Left cardiac atrium (tissue), 4 donors: ENCODE measurements around the gene THAP4. TPM values are rescaled to one million over a fixed set of nuclear protein-coding genes. Genes with fewer than 3 reads are reported as not detected.

ENCODE experiments used
- ATAC-seq, 2 donors: fragments of 200-7000 bp; cut with Tn5 transposase; one replicate each; pipeline ENCODE4 v1.9.1; 2020; ENCODE audit warnings: mild to moderate bottlenecking in 2 of 2, moderate library complexity in 2 of 2
- DNase-seq: peaks from one replicate; pipeline ENCODE4 v3.0.0-alpha.2; 2020
- intact Hi-C, 2 donors: fragments of 100-400 bp; cut with DNase I; formaldehyde crosslinking; loops; one replicate each; pipeline versions ENCODE4 v1.14.1 to v1.15.1; 2022 to 2023
- total RNA-seq, 2 donors: library from RNA; stranded (reverse); fragmentation: NEBNext Ultra II Directional; extraction: Animal tissue kit (Norgen Biotek cat#: 25700); gene quantifications; one replicate each; pipeline ENCODE4 v1.2.1, GENCODE V29; 2021
- donor health status: DM: no; HTN: yes; CAD: no.
- donor health status: DM: no; HTN: yes; CAD: no; lungs with severe emphysema.
- donor health status: DM: yes; HTN: yes; CAD: no.
- donor health status: Dilated cardiomyopathy.

THAP4 gene
- total RNA-seq, 2 donors from 2014 or later = 73.3 to 74.4 TPM

GRCh38 chr2:241617431-241618154 lies 19.4 kb downstream of the THAP4 start:
- ATAC-seq (peak; percentile 41 to 45), DNase-seq (peak; percentile 59)
- intact Hi-C loops = no loop called here

- DNase-seq (no peak), ATAC-seq (peak; percentile 15 to 25)
- intact Hi-C loops = no loop called here
Measured at GRCh38 chr2:241616168-241617125, 20.5 kb downstream of the THAP4 start.

- ATAC-seq (no peak), DNase-seq (no peak)
- intact Hi-C loops = no loop called here
Measured at GRCh38 chr2:241615522-241616052, 21.4 kb downstream of the THAP4 start.

GRCh38 chr2:241615041-241615440 lies 21.9 kb downstream of the THAP4 start:
- no peak for DNase-seq
- ATAC-seq = no peak
- intact Hi-C loops = no loop called here

GRCh38 chr2:241613017-241613780 lies 23.8 kb downstream of the THAP4 start:
- intact Hi-C loops = no loop called here
- no peak for DNase-seq
- no peak for ATAC-seq

DNA sequence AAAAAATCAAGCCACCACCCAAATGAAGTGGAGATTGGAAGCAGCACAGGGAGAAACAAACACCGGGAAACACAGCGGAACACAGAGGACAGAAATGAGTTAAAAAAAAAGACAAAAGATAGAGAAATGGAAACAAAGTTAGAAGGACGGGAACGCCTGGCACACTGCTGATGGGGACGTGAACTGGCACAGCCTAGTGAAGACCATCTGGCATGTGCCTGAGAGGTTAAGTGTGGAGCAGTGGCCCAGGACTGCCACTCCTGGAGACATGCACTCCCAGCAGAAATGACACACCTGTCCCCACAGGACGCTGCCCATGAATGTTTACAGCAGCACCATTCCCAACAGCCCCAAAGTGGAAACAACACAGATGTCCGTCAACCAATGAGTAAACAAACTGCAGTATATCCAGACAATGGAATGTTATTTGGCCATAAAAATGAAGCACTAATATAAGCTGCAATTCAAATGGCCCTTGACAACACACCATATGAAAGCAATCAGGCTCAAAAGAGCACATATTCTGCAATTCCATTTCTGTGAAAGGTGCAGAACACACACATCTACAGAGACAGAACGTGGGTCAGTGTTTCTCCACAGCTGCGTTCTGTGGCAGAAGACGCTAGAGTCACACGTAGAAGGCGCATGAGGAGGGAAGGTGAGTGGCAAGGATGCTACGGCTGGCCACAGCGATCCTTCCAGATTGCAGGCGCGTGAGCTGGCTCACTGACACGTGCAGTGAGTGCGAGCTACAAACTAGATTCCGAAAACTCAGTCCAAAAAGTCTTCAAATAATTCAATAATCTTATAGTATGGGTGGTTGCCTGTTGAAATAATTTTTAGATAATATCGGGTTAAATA lies 24.6 kb downstream of the THAP4 start:
- intact Hi-C loops = no loop called here
- no peak for DNase-seq

GRCh38 chr2:241611062-241611461 lies 25.9 kb downstream of the THAP4 start:
- DNase-seq = no peak
- no peak for ATAC-seq
- intact Hi-C loops = no loop called here

More for the DNA sequence above, 24.6 kb downstream of the THAP4 start:
- no peak for ATAC-seq

DNA sequence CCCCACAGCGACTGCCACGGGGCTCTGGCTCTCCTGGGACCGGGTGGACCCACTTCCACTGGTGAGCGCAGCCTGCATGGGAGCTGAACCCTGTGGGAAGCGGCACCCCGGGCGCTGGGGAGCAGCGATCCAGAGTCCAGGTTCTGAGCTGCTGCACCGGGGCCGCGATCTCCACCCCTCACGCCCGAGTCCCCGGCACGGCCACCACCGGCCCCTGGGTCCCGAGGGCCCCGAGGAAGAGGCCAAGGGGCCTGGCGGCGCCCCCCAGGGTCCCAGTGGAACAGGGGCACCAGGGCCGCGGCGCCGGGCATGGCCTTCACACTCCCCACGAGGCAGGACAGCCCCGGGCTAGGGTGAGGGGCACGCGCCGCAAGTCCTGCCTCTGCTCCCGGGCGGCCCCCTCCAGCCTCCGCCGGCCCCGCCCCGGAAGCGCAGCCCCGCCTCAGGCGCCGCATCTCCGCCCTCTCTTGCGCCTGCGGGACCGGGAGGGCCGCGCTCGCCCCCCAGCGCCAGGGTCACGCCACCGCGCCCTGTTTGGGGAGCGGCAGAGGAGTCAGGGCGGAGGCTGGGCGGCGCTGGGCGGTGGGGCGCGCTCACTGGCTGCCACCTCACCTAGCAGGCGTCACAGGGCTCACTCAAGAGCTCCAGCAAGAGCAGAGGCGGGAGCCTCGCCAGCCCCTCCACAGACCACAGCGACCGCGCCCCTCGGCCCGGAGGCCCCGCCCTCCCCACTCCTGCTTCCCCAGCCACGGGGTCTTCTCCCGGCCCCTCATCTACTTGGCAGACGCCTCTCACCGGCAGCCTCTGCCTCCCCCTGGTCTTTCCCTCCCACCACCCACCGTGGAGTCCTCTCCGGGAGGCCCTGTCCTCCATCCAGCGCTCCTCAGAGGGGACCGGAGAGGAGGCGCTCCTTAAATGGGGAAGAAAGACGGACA lies 26.8 kb downstream of the THAP4 start:
- intact Hi-C loops = loop anchor here in 1 of 2 donors (10.0 kb wide), 1 partner anchor 95 kb away; no protein-coding TSS in a partner anchor
- peak; percentile 88 for DNase-seq
- ATAC-seq = peak; percentile 95 to 96

- intact Hi-C loops = loop anchor here in 1 of 2 donors (10.0 kb wide), 1 partner anchor 94 kb away; no protein-coding TSS in a partner anchor
- no peak for ATAC-seq
- DNase-seq = no peak
Measured at GRCh38 chr2:241608881-241609280, 28.1 kb downstream of the THAP4 start.

GRCh38 chr2:241607162-241607885 lies 29.6 kb downstream of the THAP4 start:
- intact Hi-C loops = loop anchor here in 1 of 2 donors (10.0 kb wide), 1 partner anchor 93 kb away; no protein-coding TSS in a partner anchor
- no peak for ATAC-seq
- no peak for DNase-seq

- intact Hi-C loops = loop anchor here in 1 of 2 donors (10.0 kb wide), 1 partner anchor 91 kb away; no protein-coding TSS in a partner anchor
- no peak for DNase-seq
Measured at GRCh38 chr2:241606186-241606585, 30.8 kb downstream of the THAP4 start.

GRCh38 chr2:241603686-241604085 lies 33.3 kb downstream of the THAP4 start:
- ATAC-seq (no peak), DNase-seq (no peak)
- intact Hi-C loops = loop anchor here in 1 of 2 donors (10.0 kb wide), 1 partner anchor 89 kb away; no protein-coding TSS in a partner anchor

More at GRCh38 chr2:241606186-241606585, 30.8 kb downstream of the THAP4 start:
- ATAC-seq = no peak

- intact Hi-C loops = loop anchor here in 1 of 2 donors (10.0 kb wide), 1 partner anchor 88 kb away; no protein-coding TSS in a partner anchor
- no peak for DNase-seq
- ATAC-seq = no peak
Measured at GRCh38 chr2:241602720-241603119, 34.2 kb downstream of the THAP4 start.

- intact Hi-C loops = loop anchor here in 1 of 2 donors (10.0 kb wide), 1 partner anchor 87 kb away; no protein-coding TSS in a partner anchor
- no peak for ATAC-seq
- no peak for DNase-seq
Measured at GRCh38 chr2:241601841-241602240, 35.1 kb downstream of the THAP4 start.

- DNase-seq = no peak
- ATAC-seq = no peak
- intact Hi-C loops = loop anchor here in 1 of 2 donors (10.0 kb wide), 1 partner anchor 85 kb away; no protein-coding TSS in a partner anchor
Measured at GRCh38 chr2:241599615-241600014, 37.3 kb downstream of the THAP4 start.

DNA sequence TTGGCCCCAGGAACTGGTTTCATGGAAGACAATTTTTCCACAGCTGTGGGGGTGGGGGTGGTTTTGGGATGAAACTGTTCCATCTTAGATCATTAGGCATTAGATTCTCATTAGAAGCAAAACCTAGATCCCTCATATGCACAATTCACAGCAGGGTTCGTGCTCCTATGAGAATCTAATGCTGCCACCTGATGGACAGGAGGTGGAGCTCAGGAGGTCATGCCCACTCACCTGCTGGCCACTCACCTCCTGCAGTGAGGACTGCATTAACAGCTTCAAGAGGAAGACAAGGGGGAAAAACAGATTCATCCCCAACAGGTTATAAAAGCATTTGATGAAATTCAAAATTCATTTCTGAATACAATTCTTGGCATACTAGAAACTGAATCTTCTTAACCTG lies 38.5 kb downstream of the THAP4 start:
- DNase-seq (no peak), ATAC-seq (no peak)
- intact Hi-C loops = no loop called here
